Measurements from ENCODE around the gene OVCH2. TPM values are rescaled to one million over a fixed set of nuclear protein-coding genes. Genes with fewer than 3 reads are reported as not detected.
"Not testable (repeated sequence)": the region's sequence is repeated elsewhere in the genome, so short reads cannot be mapped to it uniquely, and the experiment has no call there.

The OVCH2 gene
- polyA plus RNA-seq, 12 donors, result 0.15 to 4.7 (median 0.51) TPM; not detected in 3

DNA sequence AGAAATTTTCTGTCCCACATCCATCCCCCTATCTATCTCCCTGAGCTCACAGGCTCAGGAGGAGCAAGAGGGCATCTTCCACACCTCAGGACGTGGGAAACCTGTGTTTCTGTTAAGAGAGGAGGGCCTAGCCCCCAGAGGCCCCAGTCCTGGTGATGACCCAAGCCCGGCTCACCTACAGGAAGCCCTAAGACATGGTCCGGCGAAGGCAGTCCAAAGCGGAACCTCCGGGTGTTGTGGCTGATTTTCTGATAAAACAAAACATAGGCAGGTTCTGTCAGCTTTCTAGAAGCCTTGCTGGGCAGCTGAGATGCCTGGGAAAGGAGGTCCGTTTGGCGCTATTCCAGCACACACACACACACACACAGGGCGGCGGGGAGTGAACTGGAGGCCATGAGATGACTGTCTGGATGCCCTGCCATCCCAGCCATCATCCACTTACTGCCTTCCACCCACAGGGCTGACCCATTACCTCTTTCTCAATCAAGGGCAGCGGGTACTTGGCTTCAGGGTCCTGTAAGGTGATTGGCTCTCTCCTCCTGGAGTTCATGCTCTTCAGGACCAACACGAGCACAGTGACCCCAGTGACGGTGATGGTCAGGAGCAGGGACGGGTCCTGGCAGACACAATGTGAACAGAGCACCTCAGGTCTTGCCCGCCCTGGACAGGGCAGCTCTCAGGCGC lies 33.9 kb downstream of the OVCH2 start:
- DNase-seq, result no peak

DNA sequence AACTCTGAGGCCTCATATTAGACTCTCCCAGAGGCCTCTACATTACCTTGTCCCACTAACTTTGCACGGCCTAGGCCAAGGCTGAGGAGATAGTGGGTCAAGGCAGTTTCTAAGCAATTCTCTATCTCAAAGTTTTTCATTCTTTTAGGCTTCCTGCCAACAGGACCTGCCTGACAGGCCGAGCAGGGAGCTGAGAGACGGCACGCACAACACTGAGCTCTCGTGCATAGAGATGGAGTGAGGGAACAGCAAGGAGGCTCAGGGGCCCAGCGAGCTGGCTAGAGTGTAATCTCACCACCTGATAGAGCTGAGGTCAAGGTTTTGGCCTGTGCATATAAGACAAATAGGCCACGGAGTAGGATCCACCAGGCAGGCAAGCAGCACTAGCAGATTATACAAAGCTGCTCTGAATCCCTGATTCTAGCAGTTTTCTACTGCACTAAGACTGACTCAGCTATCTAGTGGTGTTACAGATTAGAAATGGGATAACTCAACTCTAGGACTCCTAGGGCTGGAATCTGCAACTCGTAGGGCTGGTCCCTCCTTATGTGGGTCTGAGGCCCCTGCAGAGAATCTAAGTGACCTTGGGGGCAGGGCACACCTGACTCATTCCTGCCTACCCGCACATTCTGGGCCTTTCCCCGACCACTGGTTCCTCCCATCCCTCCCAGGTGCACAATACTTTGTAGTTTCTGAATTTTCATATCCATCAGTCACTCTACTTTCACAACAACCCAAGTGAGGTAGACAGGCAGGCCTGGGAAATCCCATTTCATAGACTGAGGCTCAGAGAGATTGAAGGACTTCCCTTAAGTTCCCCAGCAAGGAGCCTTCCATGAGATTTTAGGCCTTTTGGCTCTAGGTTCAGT lies 34.7 kb downstream of the OVCH2 start:
- no peak for DNase-seq

DNA sequence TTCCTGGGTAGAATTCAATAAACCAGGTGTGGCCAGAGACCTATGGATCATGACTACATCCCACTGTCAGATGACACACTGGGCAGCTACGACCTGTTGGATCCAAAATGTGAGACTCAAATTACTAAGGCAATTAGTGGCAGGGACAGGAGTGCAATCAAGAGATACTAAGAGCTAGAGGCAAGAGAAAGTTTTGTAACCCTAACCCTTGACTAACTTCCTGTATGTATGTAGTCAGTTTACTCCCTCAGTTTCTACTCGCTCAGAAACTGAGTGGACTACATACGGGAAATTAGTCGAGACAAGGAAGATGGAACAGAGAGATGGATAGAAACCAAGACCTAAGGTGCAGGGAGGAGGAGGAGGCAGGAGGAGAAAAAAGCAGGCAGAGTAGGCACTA lies 35.6 kb downstream of the OVCH2 start:
- no peak for DNase-seq

DNA sequence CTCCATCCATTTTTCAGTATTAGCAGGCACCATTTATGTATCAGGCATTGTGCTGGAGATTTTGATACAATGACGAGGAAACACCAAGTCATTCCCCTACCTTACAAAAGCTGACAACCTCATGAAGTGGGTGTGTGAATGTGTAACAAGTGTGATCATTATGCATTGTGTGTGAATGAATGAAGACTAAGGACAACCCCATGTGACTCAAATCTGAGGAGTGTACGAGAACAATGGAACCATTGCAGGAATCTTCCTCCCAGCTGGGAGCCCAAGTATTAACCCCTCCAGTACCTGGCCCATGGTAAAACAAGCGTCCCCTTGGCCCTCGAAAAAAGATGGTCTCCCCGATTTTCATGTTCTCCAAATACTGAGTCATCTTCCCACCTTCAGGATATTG lies 37.4 kb downstream of the OVCH2 start:
- DNase-seq, result no peak

DNA sequence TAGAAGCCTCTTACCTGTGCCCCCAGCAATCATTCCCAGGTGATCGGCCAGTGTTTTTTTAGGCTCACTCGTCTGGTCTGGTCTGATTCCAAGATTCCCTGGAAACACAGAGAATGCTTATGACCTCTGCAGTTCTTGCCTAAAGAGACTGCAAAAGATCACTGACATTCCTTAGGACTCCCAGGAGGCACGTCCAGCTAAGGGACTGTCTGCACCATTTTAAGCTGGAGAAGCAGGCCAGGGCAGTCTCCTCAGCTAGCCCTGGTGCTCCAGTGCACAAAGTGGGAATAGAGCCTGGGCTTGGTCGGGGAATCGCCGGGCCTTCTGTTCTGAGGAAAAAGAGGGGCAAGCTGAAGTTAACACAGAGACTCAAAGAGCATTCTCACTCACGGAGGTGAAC lies 37.8 kb downstream of the OVCH2 start:
- DNase-seq, result no peak

DNA sequence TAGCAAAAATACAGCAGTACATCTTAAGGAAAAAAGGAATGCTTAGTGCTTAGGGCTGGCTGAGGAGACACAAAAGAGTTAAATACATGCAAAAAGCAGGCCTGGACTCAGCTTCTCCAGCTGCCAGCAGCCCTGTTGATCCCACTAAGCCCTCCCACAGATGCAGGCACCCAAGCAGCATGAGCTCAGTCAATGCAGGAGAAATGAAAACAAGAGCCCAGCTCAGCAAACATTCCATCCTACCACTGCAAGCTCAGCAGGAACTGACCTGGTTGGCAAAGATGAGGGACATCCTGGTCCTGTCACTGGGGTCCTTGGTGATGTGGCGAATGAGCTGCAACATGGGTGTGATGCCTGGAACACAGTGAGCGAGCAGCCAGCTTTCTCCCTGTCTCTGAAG lies 38.8 kb downstream of the OVCH2 start:
- no peak for DNase-seq

DNA sequence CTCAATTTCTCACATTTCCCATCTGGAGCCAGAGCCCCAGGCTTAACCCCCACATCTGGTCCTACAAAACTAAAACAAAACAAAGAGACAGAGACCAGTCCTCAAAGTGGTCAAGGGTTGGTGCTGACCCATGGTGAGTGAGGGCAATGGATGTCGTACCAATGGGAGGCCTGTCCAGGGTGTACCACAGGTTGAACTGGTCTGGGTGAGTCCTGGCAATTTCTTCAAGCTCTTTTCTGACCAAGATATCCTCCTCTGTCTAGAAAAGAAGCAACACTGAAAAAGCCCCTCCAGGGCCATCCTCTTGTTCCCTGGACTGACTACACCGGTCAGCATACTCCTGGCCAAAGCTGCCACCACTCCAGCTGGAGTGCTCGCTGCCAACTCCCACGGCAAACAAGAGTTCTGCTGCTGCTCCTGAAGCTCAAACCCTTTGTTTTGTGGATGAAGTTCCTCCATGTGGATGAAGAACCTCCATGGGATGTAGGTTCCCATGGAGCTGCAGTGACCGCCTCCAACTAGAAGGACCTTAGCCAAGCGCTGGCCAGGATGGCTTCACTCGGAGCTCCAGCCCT lies 39.9 kb downstream of the OVCH2 start:
- no peak for DNase-seq

DNA sequence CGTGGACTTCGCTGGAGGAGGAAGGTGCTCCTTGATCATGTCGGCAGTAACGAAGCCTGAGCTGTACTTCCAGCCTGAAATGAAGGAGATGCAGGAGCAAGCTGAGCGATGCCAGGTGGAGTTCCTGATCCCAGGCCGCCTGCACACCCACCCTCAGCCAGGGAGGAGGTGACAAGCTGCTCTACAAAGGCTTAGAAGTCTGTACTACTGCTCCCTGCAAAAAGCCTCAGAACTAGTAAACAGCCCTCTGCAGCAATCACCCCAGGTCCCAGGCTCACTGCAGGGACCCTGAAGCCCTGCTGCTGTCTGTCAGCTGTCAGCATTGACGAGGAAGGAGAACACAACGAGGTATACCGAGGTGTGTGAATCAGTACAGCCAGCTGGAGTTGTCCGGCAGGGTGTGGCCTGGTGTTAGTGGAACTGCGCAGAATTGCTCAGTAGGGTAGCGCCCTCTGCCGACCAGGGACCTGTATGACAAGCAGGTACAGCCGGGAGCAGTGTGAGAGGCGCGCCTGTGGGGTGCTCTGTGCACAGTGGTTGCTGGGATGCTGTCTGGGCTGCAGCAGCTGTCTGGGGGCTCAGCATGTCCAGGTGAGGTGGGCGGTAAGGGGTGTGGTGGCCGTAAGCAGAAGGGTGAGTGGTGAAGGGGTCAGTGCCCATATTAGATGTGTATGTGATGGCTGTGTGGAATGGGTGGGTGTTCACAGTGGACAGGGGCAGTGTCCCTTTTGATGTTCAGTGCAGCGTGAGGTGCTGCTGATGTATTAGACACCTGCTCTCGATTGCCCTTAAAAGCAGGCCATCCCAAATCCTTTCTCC lies 40.6 kb downstream of the OVCH2 start:
- peak; percentile 60 for DNase-seq

DNA sequence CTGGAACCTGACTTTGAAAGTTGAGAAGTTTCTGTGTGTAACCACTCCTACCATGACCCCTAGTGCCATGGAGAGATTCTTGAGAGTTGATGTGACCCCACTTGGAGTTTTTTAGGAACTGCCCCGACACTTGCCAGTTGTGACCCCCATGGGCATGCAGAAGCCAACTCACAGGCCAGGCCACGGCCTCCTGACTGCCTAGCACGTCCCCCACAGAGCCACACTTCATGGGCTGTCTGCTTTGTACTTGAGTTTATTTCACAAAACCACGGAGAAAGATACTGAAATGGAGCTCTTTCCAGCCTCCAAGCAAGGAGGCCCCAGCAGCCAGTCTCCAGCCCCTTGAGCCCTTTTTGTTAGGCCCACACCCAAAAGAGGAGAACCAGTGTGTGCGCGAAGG lies 41.4 kb downstream of the OVCH2 start:
- DNase-seq, result no peak

DNA sequence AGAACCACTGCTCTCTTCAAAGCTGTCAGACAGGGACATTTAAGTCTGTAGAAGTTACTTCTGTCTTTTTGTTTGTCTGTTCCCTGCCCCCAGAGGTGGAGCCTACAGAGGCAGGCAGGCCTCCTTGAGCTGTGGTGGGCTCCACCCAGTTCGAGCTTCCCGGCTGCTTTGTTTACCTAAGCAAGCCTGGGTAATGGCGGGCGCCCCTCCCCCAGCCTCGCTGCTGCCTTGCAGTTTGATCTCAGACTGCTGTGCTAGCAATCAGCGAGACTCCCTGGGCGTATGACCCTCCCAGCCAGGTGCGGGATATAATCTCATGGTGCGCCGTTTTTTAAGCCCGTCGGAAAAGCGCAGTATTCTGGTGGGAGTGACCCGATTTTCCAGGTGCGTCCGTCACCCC lies 42.7 kb downstream of the OVCH2 start:
- not testable (repeated sequence) for DNase-seq

DNA sequence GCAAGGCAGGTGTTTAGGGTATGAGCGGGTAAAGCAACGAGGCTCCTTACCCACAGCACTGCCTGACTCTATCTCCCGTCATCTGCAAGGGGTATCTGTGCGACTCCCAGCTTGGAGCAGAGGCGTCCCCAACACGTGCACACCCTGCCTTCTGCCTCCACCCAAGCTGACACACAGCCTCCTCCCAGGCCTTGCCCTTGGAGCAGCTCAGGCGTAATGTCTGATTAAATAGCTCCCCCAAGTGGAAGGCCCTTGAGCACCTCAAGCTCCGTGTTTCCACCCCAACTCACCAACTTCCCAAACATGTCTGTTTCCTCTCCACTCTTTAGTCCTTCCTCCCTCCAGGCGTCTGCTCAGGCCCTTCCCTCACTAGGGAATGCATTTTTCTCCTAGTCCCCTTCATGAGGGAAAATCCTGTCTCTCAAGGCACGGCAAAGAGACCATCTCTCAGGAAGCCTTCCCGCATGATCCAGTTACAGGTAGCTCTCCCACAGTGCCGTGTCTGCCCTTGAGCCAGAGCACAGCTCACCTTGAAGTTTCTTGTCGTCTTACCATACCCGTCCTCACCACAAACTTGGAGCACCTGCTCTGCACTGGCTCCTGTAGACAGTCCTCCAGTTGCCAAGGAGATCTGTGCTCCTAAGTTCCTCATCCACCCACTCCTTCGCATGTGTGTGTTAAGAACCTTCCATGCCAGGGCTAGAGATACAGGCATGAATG lies 48.8 kb downstream of the OVCH2 start:
- DNase-seq, result peak; percentile 66

DNA sequence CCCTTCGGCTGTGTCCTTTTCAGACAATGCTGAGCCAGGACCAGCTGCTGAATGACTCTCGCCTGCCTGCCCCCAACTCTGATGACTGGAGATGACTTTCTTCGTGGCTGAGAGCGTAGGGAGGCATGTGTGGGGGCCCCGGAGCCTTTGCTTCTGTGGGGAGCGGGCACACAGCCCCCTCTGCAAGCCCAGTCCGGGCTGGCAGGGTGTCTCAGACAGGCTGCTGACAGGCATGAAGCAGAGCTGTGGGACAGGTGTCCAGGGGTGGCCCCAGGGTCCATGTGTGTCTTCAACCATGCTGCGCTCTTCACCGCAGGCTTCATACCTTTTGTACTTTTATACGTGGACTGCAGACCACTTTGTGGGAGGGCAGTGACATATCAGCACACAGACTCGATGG lies 49.6 kb downstream of the OVCH2 start:
- no peak for DNase-seq

DNA sequence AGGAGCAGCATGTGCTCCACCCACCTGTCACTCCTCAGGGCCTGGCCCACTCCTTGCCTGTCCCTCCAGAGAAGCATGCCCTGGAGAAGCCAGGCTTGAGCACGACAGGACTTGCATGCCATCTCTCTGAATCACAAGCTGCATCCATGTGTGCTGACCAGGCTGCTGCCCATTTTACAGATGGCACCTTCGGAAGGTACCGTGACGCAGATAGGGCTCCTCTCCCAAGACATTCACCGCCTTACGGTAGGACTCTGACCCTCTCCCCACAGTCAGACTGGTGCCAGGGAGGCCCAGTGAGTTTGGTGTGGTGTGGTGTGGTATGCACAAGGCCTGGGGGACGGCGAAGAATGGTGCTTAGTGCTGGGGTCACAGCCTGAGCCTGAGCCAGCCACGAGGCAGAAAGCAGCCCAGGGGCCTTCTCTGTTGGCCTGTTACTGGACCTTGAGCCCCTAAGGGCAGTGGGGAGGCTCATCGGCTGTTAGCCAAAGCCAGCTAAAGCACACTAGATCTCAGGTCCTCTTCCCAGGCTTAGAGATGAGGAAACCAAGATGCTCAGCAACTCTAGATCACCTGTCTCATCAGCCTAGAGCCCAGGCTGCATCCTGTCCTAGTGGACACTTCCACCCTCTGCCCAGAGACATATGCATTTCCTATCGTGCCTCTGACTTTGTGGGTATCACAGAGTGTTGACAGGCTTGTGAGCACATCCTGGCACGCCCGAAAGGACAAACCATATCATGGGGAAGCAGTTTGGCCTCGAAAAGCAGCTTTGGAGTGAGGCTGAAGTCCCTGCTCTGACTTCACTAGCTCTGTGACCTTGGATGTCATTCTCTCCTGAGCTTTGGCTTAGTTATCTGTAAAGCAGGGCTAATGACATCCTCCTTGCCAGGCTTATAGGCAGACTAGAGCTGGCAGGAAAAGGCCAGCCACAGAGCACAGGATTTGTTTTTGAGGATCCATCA lies 50.7 kb downstream of the OVCH2 start:
- no peak for DNase-seq

DNA sequence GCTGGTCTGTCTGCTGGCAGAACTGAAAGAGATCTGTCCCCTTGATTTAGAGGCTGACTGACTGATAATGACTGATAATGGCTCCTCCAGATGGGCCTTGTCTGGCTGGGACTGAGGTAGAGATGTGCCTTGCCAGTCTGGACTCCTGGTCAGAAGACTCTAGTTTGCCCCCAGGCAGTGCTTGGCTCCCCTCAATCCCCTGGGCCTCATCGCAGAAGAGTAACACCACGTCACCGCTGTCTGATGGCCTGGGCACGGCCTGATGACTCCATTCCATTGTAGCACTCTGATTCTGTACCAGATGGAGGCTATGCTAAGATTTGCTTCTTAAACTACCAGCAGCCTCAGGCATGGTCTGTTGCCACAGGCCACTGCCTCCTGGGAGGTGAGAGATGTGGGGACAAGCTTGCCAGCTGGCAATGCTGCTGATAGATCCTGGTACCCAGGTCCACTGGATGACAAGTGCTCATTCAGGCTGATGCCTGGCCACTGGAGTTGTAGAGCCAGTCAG lies 52.0 kb downstream of the OVCH2 start:
- no peak for DNase-seq

DNA sequence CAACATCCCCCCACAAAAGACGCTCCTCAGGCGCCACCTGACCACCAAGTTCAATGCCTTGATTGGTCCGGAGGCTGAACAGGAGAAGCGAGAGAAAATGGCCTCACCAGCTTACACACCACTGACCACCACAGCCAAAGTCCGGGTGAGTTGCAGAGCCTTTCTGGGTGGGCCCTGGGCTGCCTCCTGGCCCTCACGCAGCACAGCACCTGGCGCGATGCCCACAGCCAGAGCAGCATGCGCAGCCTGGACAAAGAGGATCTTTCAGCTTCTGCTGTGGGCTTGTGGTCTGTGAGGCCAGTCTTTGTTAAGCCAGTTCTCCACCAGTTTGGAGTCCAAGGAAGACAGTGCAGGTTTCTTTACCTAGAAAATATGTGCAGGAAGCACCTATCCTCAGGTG lies 54.6 kb downstream of the OVCH2 start:
- DNase-seq, result no peak

DNA sequence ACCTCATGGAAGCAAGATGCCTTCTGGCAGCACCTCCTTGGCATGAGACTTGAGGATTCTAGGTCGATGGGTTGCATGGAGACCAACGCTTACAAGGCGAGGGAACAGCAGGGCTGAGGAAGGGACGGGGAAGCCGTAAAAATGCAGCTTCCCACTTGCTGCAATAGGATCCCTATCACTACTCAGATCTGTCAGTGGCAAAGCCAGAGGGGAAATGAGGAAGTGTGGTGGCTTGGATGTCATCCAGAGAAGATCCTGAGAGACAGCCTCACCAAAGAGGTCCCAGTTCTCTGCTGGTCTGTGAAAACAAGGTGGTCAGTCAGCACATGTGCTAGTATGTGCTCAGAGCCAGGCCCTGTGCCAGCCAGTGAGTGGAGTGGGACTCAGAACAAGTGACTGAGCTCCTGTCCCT lies 55.1 kb downstream of the OVCH2 start:
- no peak for DNase-seq

DNA sequence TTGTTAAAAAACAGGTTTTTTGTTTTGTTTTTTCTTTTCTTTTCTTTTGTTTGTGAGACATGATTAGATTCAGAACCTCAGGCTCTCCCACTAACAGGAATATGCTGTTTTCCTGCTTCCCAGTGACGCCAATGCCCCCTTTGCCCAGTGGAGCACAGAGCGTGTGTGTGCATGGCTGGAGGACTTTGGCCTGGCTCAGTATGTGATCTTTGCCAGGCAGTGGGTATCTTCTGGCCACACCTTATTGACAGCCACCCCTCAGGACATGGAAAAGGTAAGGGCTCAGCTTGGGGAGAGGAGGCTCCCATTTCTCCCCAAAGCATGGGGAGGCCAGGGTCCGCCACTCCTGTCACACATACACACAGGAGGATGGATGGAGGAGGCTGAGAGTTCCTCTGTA lies 58.0 kb downstream of the OVCH2 start:
- DNase-seq, result no peak

DNA sequence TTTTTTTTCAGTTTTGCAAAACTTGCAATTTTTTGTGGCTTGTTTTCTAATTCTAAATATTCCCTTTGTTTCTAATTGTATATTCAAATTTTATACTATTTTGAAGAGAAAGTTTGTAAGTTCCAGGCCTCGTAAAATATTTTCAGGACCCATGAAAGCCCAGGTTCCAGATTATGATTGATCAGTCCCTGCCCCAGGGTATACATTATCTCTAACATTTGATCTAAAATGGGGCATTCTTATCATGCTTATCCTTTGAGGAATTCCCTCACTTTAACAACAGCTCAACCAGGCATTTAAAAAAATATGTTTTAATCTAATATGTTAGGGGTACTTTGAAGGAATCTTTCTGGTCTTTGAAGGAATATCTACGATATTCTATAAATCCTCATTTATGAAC lies 59.4 kb downstream of the OVCH2 start:
- no peak for DNase-seq

DNA sequence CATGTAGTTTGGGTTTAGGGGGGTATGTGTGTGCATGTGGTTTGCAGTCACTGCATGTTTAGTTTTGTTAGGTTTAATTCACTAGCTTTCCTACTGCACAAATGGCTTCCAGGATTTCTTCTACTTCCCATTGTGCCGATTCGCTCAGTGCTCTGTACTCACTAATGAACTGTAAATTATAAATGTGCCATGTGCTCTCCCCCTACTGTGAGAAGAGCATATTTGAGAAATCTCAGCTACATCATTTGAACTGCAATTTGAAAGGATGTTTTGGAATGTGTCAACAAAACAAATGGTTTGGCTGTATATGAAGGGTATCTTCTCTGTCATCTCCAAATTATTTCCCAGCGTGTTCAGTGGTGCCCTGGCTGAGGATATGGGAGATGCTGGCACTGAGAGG lies 61.1 kb downstream of the OVCH2 start:
- DNase-seq, result no peak

DNA sequence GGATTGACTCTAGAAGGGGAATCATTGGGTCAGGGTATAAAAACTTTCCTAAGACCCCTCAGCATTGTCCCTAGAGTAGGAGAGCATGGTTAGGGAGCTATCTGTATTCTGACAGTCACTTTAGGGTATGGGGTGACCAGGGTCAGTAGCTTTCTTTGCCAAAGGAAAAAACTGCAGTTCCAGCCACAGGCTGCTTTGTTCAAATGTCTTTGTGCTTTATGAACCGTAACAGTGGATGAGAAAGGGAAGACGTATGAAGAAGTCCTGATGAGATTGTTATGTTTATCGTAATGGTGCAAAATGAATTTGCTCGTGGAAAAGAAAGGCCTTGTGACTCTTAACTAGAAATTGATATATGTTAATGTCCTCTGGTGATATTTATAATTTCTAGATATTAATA lies 63.0 kb downstream of the OVCH2 start:
- DNase-seq, result no peak

Data from muscle of arm (tissue), 12 donors.